Caco-2 (cell line): ENCODE results near the gene ARHGEF18. TPM values are rescaled to one million over a fixed set of nuclear protein-coding genes. Genes with fewer than 3 reads are reported as not detected.

ENCODE experiments used
- BruUV-seq: library from RNA; stranded (reverse); fragments of 400-500 nt; replicated peaks from 2 replicates; lab custom pipeline; 2021; lab: Mats Ljungman, UMichigan
- CTCF ChIA-PET: fragments of 300-600 bp; sonication (Branson Sonifier 250); formaldehyde crosslinking; loops from one replicate; lab custom pipeline; 2022; ENCODE audit warnings: antibody characterized with exemption; lab: Charles Lee
- POLR2A ChIA-PET: fragments of 300-600 bp; sonication (Branson Sonifier 250); formaldehyde crosslinking; loops from one replicate; lab custom pipeline; 2022; ENCODE audit warnings: antibody characterized with exemption; lab: Charles Lee
- DNase-seq, 2 experiments: peaks; one replicate each; pipeline versions ENCODE4 v3.0.0 to v3.0.0-alpha.2; 2020 to 2022
- H3K27me3 ChIP-seq: replicated peaks from 2 replicates; pipeline ENCODE4 v1.6.0; 2011; ENCODE audit warnings: low read length; ENCODE audit not compliant: control insufficient read depth, insufficient read depth
- H3K36me3 ChIP-seq: 2 replicates; pipeline ENCODE4 v1.5.1; 2011; ENCODE audit warnings: low read length; ENCODE audit not compliant: control insufficient read depth, insufficient read depth
- H3K4me1 ChIP-seq: fragments of 250-450 bp; sonication (Bioruptor Pico); 2 replicates; pipeline ENCODE4 v1.5.1; 2020; ENCODE audit warnings: mild to moderate bottlenecking
- H3K4me3 ChIP-seq: 2 replicates; pipeline ENCODE4 v1.5.1; 2011; ENCODE audit warnings: low read depth, mild to moderate bottlenecking, control low read depth, low read length
- H3K9me3 ChIP-seq: fragments of 250-450 bp; sonication (Bioruptor Pico); 2 replicates; pipeline ENCODE4 v1.5.1; 2020; ENCODE audit warnings: mild to moderate bottlenecking, moderate library complexity
- H3K27ac Mint-ChIP-seq: one replicate; pipeline ENCODE4 v1.8.0; 2022; ENCODE audit warnings: mixed read lengths; ENCODE audit not compliant: unreplicated experiment
- H3K27me3 Mint-ChIP-seq: one replicate; pipeline ENCODE4 v1.8.0; 2022; ENCODE audit warnings: mixed read lengths; ENCODE audit not compliant: insufficient read depth, unreplicated experiment
- H3K36me3 Mint-ChIP-seq: one replicate; pipeline ENCODE4 v1.8.0; 2022; ENCODE audit warnings: mild to moderate bottlenecking, mixed read lengths; ENCODE audit not compliant: insufficient read depth, unreplicated experiment
- H3K4me1 Mint-ChIP-seq: one replicate; pipeline ENCODE4 v1.8.0; 2022; ENCODE audit warnings: low read depth, mixed read lengths; ENCODE audit not compliant: unreplicated experiment
- H3K4me3 Mint-ChIP-seq: one replicate; pipeline ENCODE4 v1.8.0; 2022; ENCODE audit warnings: mild to moderate bottlenecking, moderate library complexity, mixed read lengths; ENCODE audit not compliant: unreplicated experiment
- H3K9me3 Mint-ChIP-seq: one replicate; pipeline ENCODE4 v1.8.0; 2022; ENCODE audit warnings: mixed read lengths; ENCODE audit not compliant: unreplicated experiment
- intact Hi-C: fragments of 100-400 bp; cut with micrococcal nuclease; formaldehyde crosslinking; loops from one replicate; pipeline ENCODE4 v1.10.0; 2022; ENCODE audit not compliant: unreplicated experiment
- total RNA-seq: library from RNA; stranded (reverse); gene quantifications from 2 replicates; pipeline ENCODE4 v1.2.3, GENCODE V29; 2022
- TF ChIP-seq, protein P1 (sequence below), 2 experiments: fragments of 200-600 bp in 1 of 2; IDR thresholded peaks; 1 replicate in 1 of 2; 2 replicates in 1 of 2; pipeline versions ENCODE4 v1.5.1 to v1.8.0; 2011 to 2022; ENCODE audit warnings: antibody characterized with exemption in 1 of 2, control low read depth in 1 of 2, inconsistent platforms in 1 of 2, low read depth in 1 of 2, low read length in 1 of 2, mild to moderate bottlenecking in 1 of 2, moderate library complexity in 1 of 2; ENCODE audit not compliant: insufficient read depth in 1 of 2, severe bottlenecking in 1 of 2, unreplicated experiment in 1 of 2

Gene ARHGEF18
- total RNA-seq, 1 experiment from 2014 or later = 53.1 TPM

DNA sequence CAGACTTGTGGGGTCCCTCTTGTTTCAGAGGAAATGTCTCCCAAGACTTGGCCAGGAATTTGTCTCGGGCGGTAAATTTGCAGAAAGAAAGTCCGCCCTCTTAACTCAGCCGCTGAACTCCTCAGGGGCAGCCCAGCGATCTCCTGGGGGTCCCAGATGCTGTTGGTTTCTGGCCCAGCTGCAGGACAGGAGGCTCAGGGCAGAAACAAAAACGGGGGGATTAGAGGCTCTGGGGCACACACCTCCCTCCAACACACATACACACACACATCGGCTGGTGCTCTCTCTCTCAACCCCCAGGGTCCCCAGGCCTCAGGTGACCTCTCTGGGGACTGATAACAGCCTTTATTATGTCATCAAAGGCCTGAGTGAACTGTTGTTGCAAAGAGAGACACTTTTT lies 7.1 kb downstream of the ARHGEF18 start:
- H3K9me3 Mint-ChIP-seq = peaks cover 11% of the 10 kb centered on the region
- Histone ChIP-seq H3K36me3 (no peaks in the 10 kb centered on the region), H3K27me3 (no peaks in the 10 kb centered on the region), H3K9me3 (no peaks in the 10 kb centered on the region), H3K4me1 (no peaks in the 10 kb centered on the region), H3K4me3 (no peak overlapping the region)
- DNase-seq = no peak
- CTCF ChIA-PET = interaction anchor here (2.7 kb wide), 1 partner anchor 21 kb away, joined by 18 read pairs; no protein-coding TSS in a partner anchor
- POLR2A ChIA-PET = no interaction called here
- H3K27ac Mint-ChIP-seq = no peak overlapping the region
- peaks cover 3% of the 10 kb centered on the region for H3K27me3 Mint-ChIP-seq
- intact Hi-C loops = no loop called here
- no TSS peak for BruUV-seq
- peaks cover 12% of the 10 kb centered on the region for H3K4me1 Mint-ChIP-seq
- TF ChIP-seq, protein P1, sequence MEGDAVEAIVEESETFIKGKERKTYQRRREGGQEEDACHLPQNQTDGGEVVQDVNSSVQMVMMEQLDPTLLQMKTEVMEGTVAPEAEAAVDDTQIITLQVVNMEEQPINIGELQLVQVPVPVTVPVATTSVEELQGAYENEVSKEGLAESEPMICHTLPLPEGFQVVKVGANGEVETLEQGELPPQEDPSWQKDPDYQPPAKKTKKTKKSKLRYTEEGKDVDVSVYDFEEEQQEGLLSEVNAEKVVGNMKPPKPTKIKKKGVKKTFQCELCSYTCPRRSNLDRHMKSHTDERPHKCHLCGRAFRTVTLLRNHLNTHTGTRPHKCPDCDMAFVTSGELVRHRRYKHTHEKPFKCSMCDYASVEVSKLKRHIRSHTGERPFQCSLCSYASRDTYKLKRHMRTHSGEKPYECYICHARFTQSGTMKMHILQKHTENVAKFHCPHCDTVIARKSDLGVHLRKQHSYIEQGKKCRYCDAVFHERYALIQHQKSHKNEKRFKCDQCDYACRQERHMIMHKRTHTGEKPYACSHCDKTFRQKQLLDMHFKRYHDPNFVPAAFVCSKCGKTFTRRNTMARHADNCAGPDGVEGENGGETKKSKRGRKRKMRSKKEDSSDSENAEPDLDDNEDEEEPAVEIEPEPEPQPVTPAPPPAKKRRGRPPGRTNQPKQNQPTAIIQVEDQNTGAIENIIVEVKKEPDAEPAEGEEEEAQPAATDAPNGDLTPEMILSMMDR (IDR thresholded peaks at IDR 0.05; ENCODE audit: insufficient read depth in 1 of 2, low read depth in 1 of 2, low read length in 1 of 2, severe bottlenecking in 1 of 2, unreplicated experiment in 1 of 2) = no peak
- H3K36me3 Mint-ChIP-seq = no peaks in the 10 kb centered on the region
- no peak overlapping the region for H3K4me3 Mint-ChIP-seq

DNA sequence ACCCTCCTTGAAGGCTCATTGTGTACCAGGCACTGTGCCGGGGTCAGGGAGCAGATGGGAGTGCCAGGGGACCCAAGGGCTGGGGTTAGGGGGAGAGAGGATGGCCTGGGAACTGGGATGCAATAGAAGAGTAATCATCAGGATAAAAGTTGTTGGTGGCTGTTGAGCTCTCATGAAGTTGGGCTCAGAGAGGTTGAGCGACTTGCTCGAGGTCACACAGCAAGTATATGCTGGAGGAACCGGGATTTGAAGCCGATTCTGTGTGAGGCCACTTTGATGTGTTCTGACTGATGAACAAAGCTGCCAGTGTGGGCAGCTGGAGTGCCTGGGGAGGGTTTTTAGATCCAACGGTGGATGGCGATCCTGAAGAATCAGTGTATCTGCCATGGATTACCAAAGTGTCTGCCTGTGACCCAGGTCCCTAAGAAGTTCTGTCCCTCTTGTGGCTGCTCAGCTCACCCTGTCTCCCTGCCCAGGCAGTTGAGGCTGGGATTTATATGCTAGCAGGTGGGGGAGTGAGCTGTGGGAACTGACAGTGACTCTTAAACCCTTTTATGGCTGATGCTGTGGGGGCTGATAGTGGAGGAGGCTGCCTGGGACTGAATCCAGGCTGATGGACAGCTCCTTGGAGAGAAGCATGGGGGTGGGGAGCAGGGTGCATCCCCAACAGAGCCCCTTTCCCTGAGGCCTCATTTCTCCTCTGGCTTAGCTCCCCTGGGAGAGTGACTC lies 8.3 kb downstream of the ARHGEF18 start:
- H3K27ac Mint-ChIP-seq = no peak overlapping the region
- Histone ChIP-seq H3K4me3 (no peak overlapping the region), H3K27me3 (no peaks in the 10 kb centered on the region), H3K4me1 (no peaks in the 10 kb centered on the region), H3K36me3 (no peaks in the 10 kb centered on the region), H3K9me3 (no peaks in the 10 kb centered on the region)
- peaks cover 3% of the 10 kb centered on the region for H3K27me3 Mint-ChIP-seq
- TF ChIP-seq, protein P1 (IDR thresholded peaks at IDR 0.05; ENCODE audit: insufficient read depth in 1 of 2, low read depth in 1 of 2, low read length in 1 of 2, severe bottlenecking in 1 of 2, unreplicated experiment in 1 of 2) = no peak
- CTCF ChIA-PET = interaction anchor here (1.5 kb wide), 1 partner anchor 19 kb away, joined by 5 read pairs; no protein-coding TSS in a partner anchor
- H3K36me3 Mint-ChIP-seq = no peaks in the 10 kb centered on the region
- no peak overlapping the region for H3K4me3 Mint-ChIP-seq
- DNase-seq = no peak
- H3K9me3 Mint-ChIP-seq = peaks cover 11% of the 10 kb centered on the region
- no TSS peak for BruUV-seq
- intact Hi-C loops = no loop called here
- POLR2A ChIA-PET = no interaction called here
- H3K4me1 Mint-ChIP-seq = peaks cover 12% of the 10 kb centered on the region

DNA sequence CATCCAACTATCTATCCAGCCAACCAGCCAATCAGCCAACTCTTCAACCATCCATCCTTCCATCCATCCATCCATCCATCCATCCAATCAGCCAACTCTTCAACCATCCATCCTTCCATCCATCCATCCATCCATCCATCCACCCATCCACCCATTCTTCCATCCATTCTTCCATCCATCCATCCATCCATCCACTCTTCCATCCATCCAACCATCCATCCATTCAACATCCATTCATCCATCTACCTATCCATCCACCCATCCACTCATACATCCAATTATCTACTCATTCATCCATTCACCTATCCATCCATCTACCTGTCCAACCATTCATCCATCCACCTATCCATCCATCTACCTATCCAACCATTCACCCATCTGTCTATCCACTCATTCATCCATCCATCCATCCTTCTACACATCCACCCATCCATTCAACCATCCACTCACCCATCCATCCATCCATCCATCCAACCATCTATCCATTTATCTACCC lies 9.4 kb downstream of the ARHGEF18 start:
- H3K4me1 ChIP-seq = no peaks in the 10 kb centered on the region
- CTCF ChIA-PET = no interaction called here
- no peak for DNase-seq
- H3K27me3 Mint-ChIP-seq = peaks cover 6% of the 10 kb centered on the region
- H3K4me3 ChIP-seq = no peak overlapping the region
- H3K27me3 ChIP-seq = no peaks in the 10 kb centered on the region
- BruUV-seq = no TSS peak
- intact Hi-C loops = no loop called here
- peaks cover 12% of the 10 kb centered on the region for H3K4me1 Mint-ChIP-seq
- peaks cover 15% of the 10 kb centered on the region for H3K9me3 Mint-ChIP-seq
- no peak overlapping the region for H3K27ac Mint-ChIP-seq
- TF ChIP-seq, protein P1 (IDR thresholded peaks at IDR 0.05; ENCODE audit: insufficient read depth in 1 of 2, low read depth in 1 of 2, low read length in 1 of 2, severe bottlenecking in 1 of 2, unreplicated experiment in 1 of 2) = no peak
- no peak overlapping the region for H3K4me3 Mint-ChIP-seq
- H3K9me3 ChIP-seq = no peaks in the 10 kb centered on the region
- POLR2A ChIA-PET = no interaction called here
- no peaks in the 10 kb centered on the region for H3K36me3 ChIP-seq
- H3K36me3 Mint-ChIP-seq = no peaks in the 10 kb centered on the region
